ENCODE data around the gene PLXNB2.

GRCh38 chr22:50305393-50305922 lies 2.0 kb downstream of the PLXNB2 start:
- no peak for TF ChIP-seq CTCF (conservative IDR thresholded peaks at IDR 0.05 in 1 of 2, IDR thresholded peaks at IDR 0.05 in 1 of 2; ENCODE audit: low read depth in 1 of 2, low read length in 2 of 2)
- no peak for TF ChIP-seq EZH2 (IDR thresholded peaks at IDR 0.05; ENCODE audit: low read length, missing control alignments)
